Keratinocyte (primary cell): ENCODE data around the gene CPEB3. TPM values are rescaled to one million over a fixed set of nuclear protein-coding genes. Genes with fewer than 3 reads are reported as not detected.

ENCODE experiments used
- DNase-seq: peaks from one replicate; pipeline ENCODE4 v3.0.0-alpha.2; 2011; ENCODE audit warnings: low read depth, missing footprints, low spot score
- FAIRE-seq: peaks from 2 replicates; lab custom pipeline; 2011; peaks lifted over from hg19 to GRCh38; lab: Jason Lieb, UNC
- H2AFZ ChIP-seq: 2 replicates; pipeline ENCODE4 v1.6.0; 2012; ENCODE audit warnings: low read length, control low read depth, inconsistent platforms; ENCODE audit not compliant: control insufficient read depth
- H3K27ac ChIP-seq: 2 replicates; pipeline ENCODE4 v1.5.1; 2011; ENCODE audit warnings: low read length; ENCODE audit not compliant: control insufficient read depth, insufficient read depth
- H3K27me3 ChIP-seq: 3 replicates; pipeline ENCODE4 v1.6.0; 2011; ENCODE audit warnings: low read length; ENCODE audit not compliant: control insufficient read depth, insufficient read depth; ENCODE audit errors: extremely low read depth
- H3K36me3 ChIP-seq, 2 experiments: 2 replicates in 1 of 2; 3 replicates in 1 of 2; pipeline ENCODE4 v1.5.1; 2011; ENCODE audit warnings: low read length in 2 of 2, mild to moderate bottlenecking in 1 of 2; ENCODE audit not compliant: control insufficient read depth in 2 of 2, insufficient read depth in 2 of 2; ENCODE audit errors: extremely low read depth in 1 of 2
- H3K4me1 ChIP-seq: 3 replicates; pipeline ENCODE4 v1.5.1; 2011; ENCODE audit warnings: low read length; ENCODE audit not compliant: control insufficient read depth, insufficient read depth; ENCODE audit errors: extremely low read depth
- H3K4me2 ChIP-seq: 3 replicates; pipeline ENCODE4 v1.6.0; 2011; ENCODE audit warnings: low read depth, low read length; ENCODE audit not compliant: control insufficient read depth, insufficient read depth; ENCODE audit errors: extremely low read depth
- H3K4me3 ChIP-seq, 3 experiments: fragments of 200-600 bp in 1 of 3; sonication (generic) in 1 of 3; 2 replicates in 2 of 3; 3 replicates in 1 of 3; pipeline ENCODE4 v1.5.1; 2011 to 2016; ENCODE audit warnings: low read length in 3 of 3, mild to moderate bottlenecking in 3 of 3, control low read depth in 2 of 3, inconsistent platforms in 1 of 3, low read depth in 1 of 3, mixed read lengths in 1 of 3, mixed run types in 1 of 3, moderate library complexity in 1 of 3; ENCODE audit not compliant: control insufficient read depth in 2 of 3, insufficient read depth in 2 of 3; ENCODE audit errors: extremely low read depth in 1 of 3
- H3K79me2 ChIP-seq: 2 replicates; pipeline ENCODE4 v1.6.0; 2012; ENCODE audit warnings: low read length; ENCODE audit not compliant: control insufficient read depth, insufficient read depth
- H3K9ac ChIP-seq: 3 replicates; pipeline ENCODE4 v1.6.0; 2011; ENCODE audit warnings: low read length; ENCODE audit not compliant: control insufficient read depth, insufficient read depth; ENCODE audit errors: extremely low read depth
- H3K9me1 ChIP-seq: 3 replicates; pipeline ENCODE4 v1.6.0; 2011; ENCODE audit warnings: low read length; ENCODE audit not compliant: control insufficient read depth, insufficient read depth; ENCODE audit errors: extremely low read depth
- H3K9me3 ChIP-seq: 2 replicates; pipeline ENCODE4 v1.5.1; 2012; ENCODE audit warnings: low read depth, low read length; ENCODE audit not compliant: control insufficient read depth
- H4K20me1 ChIP-seq: 3 replicates; pipeline ENCODE4 v1.6.0; 2011; ENCODE audit warnings: low read length; ENCODE audit not compliant: control insufficient read depth, insufficient read depth; ENCODE audit errors: extremely low read depth
- EZH2 ChIP-seq: IDR thresholded peaks from one replicate; pipeline ENCODE4 v1.6.1; 2012; ENCODE audit warnings: inconsistent platforms, mild to moderate bottlenecking, low read length, moderate library complexity
- dilution Hi-C: fragments of 300-500 bp; cut with MboI; formaldehyde crosslinking; loops from one replicate; pipeline ENCODE4 v1.7.0; 2020; ENCODE audit warnings: low sequenced_read_pairs; ENCODE audit not compliant: extremely low pct_ligation_motif_present
- polyA plus RNA-seq, 5 experiments: library from polyadenylated mRNA; depleted of rRNA in 3 of 5; stranded (reverse) in 3 of 5; stranded (forward) in 1 of 5; unstranded in 1 of 5; fragments of >200 nt; gene quantifications; 1 replicate in 1 of 5; 2 replicates in 3 of 5; 3 replicates in 1 of 5; pipeline versions ENCODE4 v1.2.1 to v1.2.3, GENCODE V29; 2011 to 2012; ENCODE audit warnings: missing spikeins in 2 of 5, low read depth in 1 of 5, low replicate concordance in 1 of 5
- TF ChIP-seq, protein P1 (sequence below), 3 experiments: IDR thresholded peaks in 1 of 3; conservative IDR thresholded peaks in 1 of 3; optimal IDR thresholded peaks in 1 of 3; 2 replicates in 2 of 3; 3 replicates in 1 of 3; pipeline versions ENCODE3 to v1.5.1; 2011; ENCODE audit warnings: low read length in 3 of 3, mild to moderate bottlenecking in 3 of 3, moderate library complexity in 2 of 3, control low read depth in 1 of 3, inconsistent platforms in 1 of 3; ENCODE audit not compliant: insufficient read depth in 2 of 3; ENCODE audit errors: extremely low read depth in 1 of 3

CPEB3 gene
- polyA plus RNA-seq, 1 donor (not counting 4 experiments of a cell fraction or from before 2014, with no cell fraction given): 0.47 TPM

DNA sequence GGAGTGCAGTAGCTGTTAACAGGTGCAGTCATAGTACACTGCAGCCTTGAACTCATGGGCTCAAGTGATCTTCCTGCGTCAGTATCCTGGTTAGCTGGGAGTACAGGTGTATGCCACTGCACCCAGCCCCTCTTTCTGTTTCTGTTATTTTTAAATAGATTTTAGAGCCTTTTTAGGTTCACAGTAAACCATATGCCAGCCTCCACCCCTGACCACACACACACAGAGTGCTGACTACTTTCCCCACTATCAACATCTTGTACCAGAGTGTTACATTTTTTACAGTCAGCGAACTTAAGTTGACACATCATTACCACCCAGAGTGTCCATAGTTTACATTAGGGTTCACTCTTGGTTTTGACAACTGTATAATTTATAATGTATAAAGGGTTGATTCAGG lies 32.2 kb upstream of the CPEB3 start:
- peaks cover 0 to 1% of the 10 kb centered on the region in 2 experiments for H3K36me3 ChIP-seq
- H3K9me1 ChIP-seq: no peaks in the 10 kb centered on the region
- no peak overlapping the region for H2AFZ ChIP-seq
- H3K4me2 ChIP-seq: no peak overlapping the region
- no peak for FAIRE-seq
- no peak overlapping the region for H3K9ac ChIP-seq
- H3K4me1 ChIP-seq: peaks cover 9% of the 10 kb centered on the region
- H3K9me3 ChIP-seq: no peaks in the 10 kb centered on the region
- dilution Hi-C loops: no loop called here
- TF ChIP-seq, protein P1, sequence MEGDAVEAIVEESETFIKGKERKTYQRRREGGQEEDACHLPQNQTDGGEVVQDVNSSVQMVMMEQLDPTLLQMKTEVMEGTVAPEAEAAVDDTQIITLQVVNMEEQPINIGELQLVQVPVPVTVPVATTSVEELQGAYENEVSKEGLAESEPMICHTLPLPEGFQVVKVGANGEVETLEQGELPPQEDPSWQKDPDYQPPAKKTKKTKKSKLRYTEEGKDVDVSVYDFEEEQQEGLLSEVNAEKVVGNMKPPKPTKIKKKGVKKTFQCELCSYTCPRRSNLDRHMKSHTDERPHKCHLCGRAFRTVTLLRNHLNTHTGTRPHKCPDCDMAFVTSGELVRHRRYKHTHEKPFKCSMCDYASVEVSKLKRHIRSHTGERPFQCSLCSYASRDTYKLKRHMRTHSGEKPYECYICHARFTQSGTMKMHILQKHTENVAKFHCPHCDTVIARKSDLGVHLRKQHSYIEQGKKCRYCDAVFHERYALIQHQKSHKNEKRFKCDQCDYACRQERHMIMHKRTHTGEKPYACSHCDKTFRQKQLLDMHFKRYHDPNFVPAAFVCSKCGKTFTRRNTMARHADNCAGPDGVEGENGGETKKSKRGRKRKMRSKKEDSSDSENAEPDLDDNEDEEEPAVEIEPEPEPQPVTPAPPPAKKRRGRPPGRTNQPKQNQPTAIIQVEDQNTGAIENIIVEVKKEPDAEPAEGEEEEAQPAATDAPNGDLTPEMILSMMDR (optimal IDR thresholded peaks at IDR 0.05 in 1 of 3, IDR thresholded peaks at IDR 0.05 in 1 of 3, conservative IDR thresholded peaks at IDR 0.05 in 1 of 3; ENCODE audit: extremely low read depth in 1 of 3, insufficient read depth in 2 of 3, low read length in 3 of 3): no peak
- no peak for TF ChIP-seq EZH2
- no peak for DNase-seq
- H3K4me3 ChIP-seq: no peak overlapping the region
- H3K27ac ChIP-seq: no peak overlapping the region
- peaks cover 51% of the 10 kb centered on the region for H3K79me2 ChIP-seq
- H3K27me3 ChIP-seq: no peaks in the 10 kb centered on the region
- H4K20me1 ChIP-seq: no peaks in the 10 kb centered on the region

DNA sequence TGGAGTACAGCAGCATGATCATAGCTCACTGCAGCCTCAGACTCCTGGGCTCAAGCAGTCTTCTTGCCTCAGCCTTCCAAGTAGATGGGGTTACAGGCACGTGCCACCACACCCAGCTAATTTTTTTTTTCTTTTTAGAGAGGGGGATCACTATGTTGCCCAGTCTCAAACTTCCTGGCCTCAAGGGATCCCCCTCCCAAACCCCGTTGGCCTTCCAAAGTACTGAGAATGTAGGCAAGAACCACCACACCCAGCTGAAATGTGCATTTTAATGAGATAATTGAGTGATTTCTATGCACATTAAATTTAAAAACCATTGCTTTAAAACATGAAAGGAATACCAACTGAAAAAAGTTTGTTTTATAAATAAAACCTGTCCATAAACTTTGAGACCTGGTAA lies 25.7 kb upstream of the CPEB3 start:
- no peak overlapping the region for H3K4me2 ChIP-seq
- FAIRE-seq: no peak
- no peaks in the 10 kb centered on the region for H3K9me3 ChIP-seq
- H3K4me3 ChIP-seq: no peak overlapping the region
- H2AFZ ChIP-seq: no peak overlapping the region
- no peaks in the 10 kb centered on the region for H3K27me3 ChIP-seq
- no peaks in the 10 kb centered on the region for H3K4me1 ChIP-seq
- no peak overlapping the region for H3K27ac ChIP-seq
- H4K20me1 ChIP-seq: no peaks in the 10 kb centered on the region
- peaks cover 7 to 8% of the 10 kb centered on the region in 2 experiments for H3K36me3 ChIP-seq
- peaks cover 35% of the 10 kb centered on the region for H3K79me2 ChIP-seq
- TF ChIP-seq EZH2: no peak
- TF ChIP-seq, protein P1 (optimal IDR thresholded peaks at IDR 0.05 in 1 of 3, IDR thresholded peaks at IDR 0.05 in 1 of 3, conservative IDR thresholded peaks at IDR 0.05 in 1 of 3; ENCODE audit: extremely low read depth in 1 of 3, insufficient read depth in 2 of 3, low read length in 3 of 3): no peak
- DNase-seq: no peak
- no peaks in the 10 kb centered on the region for H3K9me1 ChIP-seq
- no peak overlapping the region for H3K9ac ChIP-seq
- dilution Hi-C loops: no loop called here
